DOHH2 (cell line): Measurements from ENCODE around the gene CD244.

Experiments used
- CTCF ChIP-seq: fragments of 200-600 bp; sonication (generic); IDR thresholded peaks from one replicate; pipeline ENCODE4 v1.5.1; 2014; ENCODE audit warnings: antibody characterized with exemption, mild to moderate bottlenecking, low read depth, low read length; ENCODE audit not compliant: poor library complexity, severe bottlenecking
- EZH2phosphoT487 ChIP-seq: fragments of 200-600 bp; sonication (generic); IDR thresholded peaks from 2 replicates; pipeline ENCODE4 v1.6.1; 2017; ENCODE audit warnings: borderline replicate concordance, mild to moderate bottlenecking, antibody characterized with exemption, low read length, moderate library complexity, mixed read lengths

- TF ChIP-seq CTCF (no peak), EZH2phosphoT487 (no peak)
Observed at GRCh38 chr1:160807738-160808137, 54.9 kb downstream of the CD244 start.
